Left ventricle myocardium inferior (tissue), 1 donor: ENCODE results near the gene PAQR4. TPM values are rescaled to one million over a fixed set of nuclear protein-coding genes. Genes with fewer than 3 reads are reported as not detected.

Experiments
- DNase-seq: peaks from one replicate; pipeline ENCODE4 v3.0.0-alpha.2; 2020
- H3K27ac ChIP-seq: fragments of 200-600 bp; replicated peaks from 2 replicates; pipeline ENCODE4 v1.8.0; 2021
- H3K27me3 ChIP-seq: fragments of 200-600 bp; 2 replicates; pipeline ENCODE4 v1.8.0; 2021; ENCODE audit warnings: low read depth
- H3K36me3 ChIP-seq: fragments of 200-600 bp; 2 replicates; pipeline ENCODE4 v1.8.0; 2021
- H3K4me1 ChIP-seq: fragments of 200-600 bp; 2 replicates; pipeline ENCODE4 v1.8.0; 2021
- H3K4me3 ChIP-seq: fragments of 200-600 bp; 2 replicates; pipeline ENCODE4 v1.8.0; 2021; ENCODE audit warnings: mild to moderate bottlenecking, moderate library complexity
- H3K9me3 ChIP-seq: fragments of 200-600 bp; replicated peaks from 2 replicates; pipeline ENCODE4 v1.8.0; 2021
- CTCF ChIP-seq: fragments of 200-600 bp; IDR thresholded peaks from 2 replicates; pipeline ENCODE4 v1.8.0; 2021; ENCODE audit warnings: antibody characterized with exemption, mild to moderate bottlenecking, borderline replicate concordance
- intact Hi-C: fragments of 100-400 bp; cut with micrococcal nuclease; formaldehyde crosslinking; loops from one replicate; pipeline ENCODE4 v1.11.0; 2022
- total RNA-seq: library from RNA; stranded (reverse); fragmentation: NEBNext Ultra II Directional; extraction: Animal tissue kit (Norgen Biotek cat#: 25700); gene quantifications from one replicate; pipeline ENCODE4 v1.2.1, GENCODE V29; 2021
- donor health status: DM: no; HTN: yes; CAD: no; lungs with severe emphysema.

Gene PAQR4
- total RNA-seq, 1 donor from 2014 or later: 9.2 TPM

DNA sequence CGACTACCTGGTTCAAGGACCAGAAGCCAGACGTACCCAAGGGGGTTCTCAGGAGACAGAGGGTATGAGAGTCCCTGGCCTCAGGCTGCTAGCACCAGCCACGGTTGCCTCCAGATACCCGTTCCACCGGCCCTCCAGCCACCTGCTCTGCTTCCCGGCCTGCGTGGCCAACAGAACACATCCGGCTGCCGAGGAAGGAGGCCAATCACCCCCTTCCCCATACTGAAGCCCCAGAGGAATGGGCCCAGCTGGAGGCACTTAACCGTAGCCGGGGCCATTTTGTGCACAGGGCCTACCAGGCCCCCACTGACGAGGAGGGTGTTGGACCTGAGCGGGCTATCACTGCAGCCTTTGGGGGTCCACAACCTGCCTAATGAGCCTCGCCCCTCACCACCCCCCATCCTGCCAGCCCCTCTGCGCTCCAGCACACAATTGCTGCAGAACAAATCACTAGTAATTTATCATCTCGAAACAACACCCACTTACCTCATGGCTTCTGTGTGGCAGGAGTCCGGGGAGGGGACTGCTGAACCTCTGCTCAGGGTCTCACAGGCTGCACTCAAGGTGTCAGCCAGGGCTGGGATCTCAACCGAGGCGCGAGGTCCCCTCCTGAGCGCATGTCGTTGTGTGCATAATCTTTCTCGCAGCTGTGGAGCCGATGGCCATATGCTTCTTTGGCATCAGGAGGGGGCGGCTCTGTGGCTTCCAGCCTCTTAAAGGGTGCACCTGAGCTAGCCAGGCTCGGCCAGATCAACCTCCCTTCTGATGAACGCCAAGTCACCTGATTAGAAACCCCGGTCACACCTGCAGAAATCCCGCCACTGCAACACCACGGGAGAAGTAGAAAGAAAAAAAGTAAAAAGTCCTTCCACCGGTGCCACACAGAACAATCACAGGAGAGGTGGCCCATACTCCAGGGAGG is 15.2 kb upstream of the PAQR4 start:
- TF ChIP-seq CTCF: no peak
- H3K27me3 ChIP-seq: peaks cover 50% of the 10 kb centered on the region
- no peaks in the 10 kb centered on the region for H3K9me3 ChIP-seq
- no peak overlapping the region for H3K27ac ChIP-seq
- intact Hi-C loops: no loop called here
- peaks cover 13% of the 10 kb centered on the region for H3K36me3 ChIP-seq
- no peaks in the 10 kb centered on the region for H3K4me1 ChIP-seq
- no peak for DNase-seq
- H3K4me3 ChIP-seq: no peak overlapping the region

DNA sequence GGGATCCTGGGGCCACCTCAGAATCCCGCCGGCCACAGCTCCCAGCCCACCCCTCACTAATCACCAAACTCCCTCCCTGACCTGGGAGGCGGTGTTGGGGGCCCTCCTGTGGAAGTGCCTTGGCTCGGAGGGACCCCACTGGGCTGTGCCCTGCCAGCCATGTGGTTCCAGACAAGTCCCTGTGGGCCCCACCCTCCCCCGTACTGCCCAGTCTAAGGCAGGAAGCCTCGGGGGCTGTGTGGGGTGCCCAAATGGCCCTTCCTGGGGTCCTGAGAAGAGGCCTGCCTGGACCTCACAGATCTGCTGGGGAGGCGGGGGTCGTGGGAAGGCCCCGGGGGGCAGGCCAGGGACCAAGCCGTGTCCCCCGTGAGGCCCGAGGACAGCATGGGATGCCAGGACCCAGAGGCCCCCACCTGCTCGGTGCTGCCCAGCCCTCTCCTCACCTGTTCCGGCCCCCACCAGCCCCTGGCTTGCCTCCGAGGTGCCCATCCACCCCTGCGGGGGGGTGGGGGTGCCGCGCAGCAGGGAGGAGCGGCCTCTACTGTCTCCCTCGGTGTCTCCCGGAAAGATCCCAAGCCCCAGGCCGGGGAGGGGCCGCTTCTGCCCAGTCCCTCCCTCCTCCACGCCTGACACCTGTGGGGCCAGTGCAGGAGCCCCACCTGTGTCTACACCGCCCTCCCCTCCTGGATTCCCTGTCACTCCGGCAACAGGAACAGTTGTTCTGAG is 14.3 kb upstream of the PAQR4 start:
- H3K4me1 ChIP-seq: no peaks in the 10 kb centered on the region
- intact Hi-C loops: no loop called here
- no peaks in the 10 kb centered on the region for H3K9me3 ChIP-seq
- peaks cover 59% of the 10 kb centered on the region for H3K27me3 ChIP-seq
- no peak overlapping the region for H3K27ac ChIP-seq
- no peak overlapping the region for H3K4me3 ChIP-seq
- TF ChIP-seq CTCF: no peak
- DNase-seq: no peak
- peaks cover 5% of the 10 kb centered on the region for H3K36me3 ChIP-seq

DNA sequence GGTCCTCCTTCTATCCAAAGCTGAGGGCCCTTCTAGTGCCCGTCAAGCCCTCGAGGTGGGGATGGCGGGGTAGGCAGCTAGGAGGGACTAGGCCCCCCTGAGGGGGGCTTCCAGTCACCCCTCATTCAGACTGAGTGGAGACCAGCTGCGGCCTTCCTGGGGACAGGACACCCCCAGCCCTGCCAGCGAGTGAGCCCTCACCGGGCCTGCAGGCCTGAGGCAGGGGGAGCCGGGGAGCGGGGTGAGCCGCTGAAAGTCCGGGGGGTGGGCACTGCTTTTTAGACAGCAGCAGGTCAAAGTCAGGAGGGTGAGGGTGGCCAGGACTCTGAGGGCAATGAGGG is 13.7 kb upstream of the PAQR4 start:
- intact Hi-C loops: no loop called here
- H3K4me1 ChIP-seq: no peaks in the 10 kb centered on the region
- DNase-seq: no peak

GRCh38 chr16:2955779-2956578 is 13.2 kb upstream of the PAQR4 start:
- H3K27me3 ChIP-seq: peaks cover 70% of the 10 kb centered on the region
- no peaks in the 10 kb centered on the region for H3K36me3 ChIP-seq
- intact Hi-C loops: no loop called here
- DNase-seq: no peak
- H3K4me1 ChIP-seq: no peaks in the 10 kb centered on the region
- no peak for TF ChIP-seq CTCF
- H3K4me3 ChIP-seq: no peak overlapping the region
- no peaks in the 10 kb centered on the region for H3K9me3 ChIP-seq
- H3K27ac ChIP-seq: no peak overlapping the region

More for the DNA sequence above, 13.7 kb upstream of the PAQR4 start:
- Histone ChIP-seq H3K27ac (no peak overlapping the region), H3K4me3 (no peak overlapping the region), H3K36me3 (no peaks in the 10 kb centered on the region), H3K27me3 (peaks cover 65% of the 10 kb centered on the region), H3K9me3 (no peaks in the 10 kb centered on the region)
- no peak for TF ChIP-seq CTCF

GRCh38 chr16:2956579-2956956 is 12.6 kb upstream of the PAQR4 start:
- no peaks in the 10 kb centered on the region for H3K9me3 ChIP-seq
- H3K36me3 ChIP-seq: no peaks in the 10 kb centered on the region
- no peak for DNase-seq
- intact Hi-C loops: no loop called here
- no peak overlapping the region for H3K4me3 ChIP-seq
- no peaks in the 10 kb centered on the region for H3K4me1 ChIP-seq
- TF ChIP-seq CTCF: no peak
- peaks cover 76% of the 10 kb centered on the region for H3K27me3 ChIP-seq
- no peak overlapping the region for H3K27ac ChIP-seq
